Stimulated activated CD4-positive, alpha-beta T cell treated with anti-CD3 and anti-CD28 coated beads, Interleukin-1b, Interleukin-23, amount 100 ng/mL, for 48 hours (primary cell): ENCODE measurements around the gene SORCS2.

Experiments
- DNase-seq: peaks from one replicate; pipeline ENCODE4 v3.0.0-alpha.2; 2020

Gene SORCS2

DNA sequence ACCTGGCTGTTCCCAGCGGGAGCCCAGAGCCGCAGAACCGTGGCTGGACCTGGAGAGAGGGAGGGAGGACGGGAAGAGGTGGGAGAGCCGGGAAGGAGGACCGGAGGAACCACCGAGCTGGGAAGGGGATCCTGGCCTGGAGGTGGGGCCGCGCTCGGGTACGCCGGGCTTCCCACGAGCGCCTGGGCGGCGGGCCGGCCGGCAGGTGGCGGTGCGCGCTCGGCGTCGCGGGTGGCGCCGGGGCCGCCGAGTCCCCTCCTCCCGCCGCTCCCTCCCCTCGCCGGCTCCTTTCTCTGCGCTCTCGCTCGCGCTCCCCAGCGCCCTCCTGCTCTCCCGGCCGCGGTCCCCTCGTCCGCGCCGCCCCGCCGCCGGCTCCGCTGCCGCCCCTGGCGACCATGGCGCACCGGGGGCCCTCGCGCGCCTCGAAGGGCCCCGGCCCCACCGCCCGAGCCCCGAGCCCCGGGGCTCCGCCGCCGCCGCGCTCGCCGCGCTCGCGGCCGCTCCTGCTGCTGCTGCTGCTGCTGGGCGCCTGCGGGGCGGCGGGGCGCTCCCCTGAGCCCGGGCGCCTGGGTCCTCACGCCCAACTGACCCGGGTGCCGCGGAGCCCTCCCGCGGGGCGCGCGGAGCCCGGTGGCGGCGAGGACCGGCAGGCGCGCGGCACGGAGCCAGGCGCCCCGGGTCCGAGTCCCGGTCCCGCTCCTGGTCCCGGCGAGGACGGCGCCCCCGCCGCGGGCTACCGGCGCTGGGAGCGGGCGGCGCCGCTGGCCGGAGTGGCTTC is at the start of gene SORCS2:
Gene SORCS2 (plus strand): TSS at position 287 of the 778 bp plus-strand sequence.
- peak; percentile 41 for DNase-seq

GRCh38 chr4:7144374-7145290 is 47.7 kb upstream of the SORCS2 start:
- DNase-seq: no peak

GRCh38 chr4:7145291-7145934 is 46.9 kb upstream of the SORCS2 start:
- no peak for DNase-seq

DNA sequence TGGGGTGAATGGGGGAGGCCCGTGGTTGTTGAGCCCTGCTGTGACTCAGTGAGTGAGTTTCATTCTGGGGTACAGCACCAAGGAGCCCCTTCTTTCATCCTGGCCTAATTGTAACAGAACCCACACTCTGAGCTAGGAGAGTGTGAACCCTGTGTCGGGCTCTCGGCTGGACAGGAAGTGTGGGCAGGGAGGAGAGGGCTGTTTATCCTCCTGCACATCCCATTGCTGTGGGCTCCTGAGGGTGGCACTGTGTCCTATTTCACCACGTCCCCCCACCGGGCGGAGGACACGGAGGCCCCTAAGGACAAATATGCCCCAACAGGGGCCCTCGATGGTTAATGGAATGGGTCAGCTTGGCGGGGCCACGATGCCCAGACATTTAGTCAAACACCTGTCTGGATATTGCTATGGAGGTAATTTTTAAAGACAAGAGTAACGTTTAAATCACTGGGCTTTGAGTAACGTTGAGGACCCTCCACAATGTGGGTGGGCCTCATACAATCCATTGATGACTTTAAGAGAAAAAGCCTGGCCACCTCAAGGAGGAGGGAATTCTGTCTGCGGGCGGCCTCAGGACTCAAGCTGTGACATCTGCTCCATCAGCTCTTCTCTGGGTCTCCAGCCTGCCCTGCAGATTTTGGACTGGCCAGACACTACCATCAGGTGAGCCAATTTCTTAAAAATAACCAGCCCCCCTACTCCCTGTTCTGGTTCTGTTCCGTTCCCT is 46.1 kb upstream of the SORCS2 start:
- no peak for DNase-seq

- DNase-seq: no peak
Observed at GRCh38 chr4:7146786-7147115, 45.6 kb upstream of the SORCS2 start.

DNA sequence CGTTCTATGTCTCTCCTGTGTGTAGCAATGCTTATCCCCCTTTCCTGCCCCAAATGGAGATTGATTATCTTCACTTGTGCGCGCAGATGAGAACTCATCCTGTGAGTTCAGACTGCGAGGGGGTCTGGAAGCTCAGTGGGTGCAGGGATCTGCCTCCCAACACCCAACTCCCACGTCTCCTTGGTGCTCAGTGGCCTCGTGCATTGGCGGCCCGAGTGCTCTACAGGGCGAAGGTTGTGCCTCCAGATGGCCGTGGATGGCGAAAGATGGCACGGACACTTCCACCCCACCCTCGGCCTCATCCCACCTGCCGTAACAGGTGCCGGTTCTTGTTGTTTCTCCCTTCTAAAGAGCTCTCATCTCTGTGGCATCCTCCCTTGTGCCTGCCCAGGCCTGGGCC is 45.1 kb upstream of the SORCS2 start:
- no peak for DNase-seq

GRCh38 chr4:7147661-7148310 is 44.6 kb upstream of the SORCS2 start:
- DNase-seq: no peak

DNA sequence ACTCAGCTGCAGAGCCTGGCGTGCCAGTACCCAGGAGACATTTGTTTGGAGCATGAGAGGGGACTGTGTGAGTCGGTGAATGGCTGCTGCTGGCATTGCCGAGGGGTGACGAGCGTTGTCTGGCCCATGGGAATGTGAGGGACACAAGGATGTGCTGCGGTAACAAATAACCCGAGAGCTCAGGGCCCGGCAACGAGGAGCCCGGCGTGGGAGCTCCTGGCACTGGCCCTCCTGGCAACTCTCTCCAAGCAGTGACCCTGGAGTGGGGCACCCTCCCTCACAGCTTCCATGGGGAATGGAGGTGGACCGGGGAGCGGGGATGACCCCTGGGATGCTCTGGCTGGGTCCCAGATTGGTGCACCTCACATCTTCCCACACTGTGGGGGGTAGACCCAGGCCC is 44.0 kb upstream of the SORCS2 start:
- no peak for DNase-seq

- no peak for DNase-seq
Observed at GRCh38 chr4:7150036-7150635, 42.2 kb upstream of the SORCS2 start.

- no peak for DNase-seq
Observed at GRCh38 chr4:7151668-7152227, 40.6 kb upstream of the SORCS2 start.

DNA sequence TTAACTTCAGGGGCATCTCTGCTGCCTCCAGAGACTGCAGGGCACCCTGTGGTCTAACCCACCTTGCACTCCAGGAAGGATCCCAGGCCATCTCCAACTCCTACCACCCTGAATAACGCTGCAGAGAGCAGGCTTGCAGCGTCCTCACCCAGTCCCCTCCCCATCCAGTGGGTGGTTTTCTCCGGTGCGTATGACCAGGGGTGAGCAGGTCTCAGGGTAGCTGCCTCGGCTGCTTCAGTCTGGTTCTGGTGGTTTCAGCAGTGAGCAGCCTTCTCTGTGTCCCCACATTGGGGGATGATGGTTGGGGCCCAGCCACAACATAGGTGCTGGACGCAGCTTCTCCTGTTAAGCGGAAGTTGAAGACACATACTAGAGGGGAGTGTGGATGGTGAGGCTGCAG is 38.6 kb upstream of the SORCS2 start:
- no peak for DNase-seq

GRCh38 chr4:7154351-7154981 is 37.9 kb upstream of the SORCS2 start:
- no peak for DNase-seq

GRCh38 chr4:7155590-7156071 is 36.7 kb upstream of the SORCS2 start:
- DNase-seq: no peak

DNA sequence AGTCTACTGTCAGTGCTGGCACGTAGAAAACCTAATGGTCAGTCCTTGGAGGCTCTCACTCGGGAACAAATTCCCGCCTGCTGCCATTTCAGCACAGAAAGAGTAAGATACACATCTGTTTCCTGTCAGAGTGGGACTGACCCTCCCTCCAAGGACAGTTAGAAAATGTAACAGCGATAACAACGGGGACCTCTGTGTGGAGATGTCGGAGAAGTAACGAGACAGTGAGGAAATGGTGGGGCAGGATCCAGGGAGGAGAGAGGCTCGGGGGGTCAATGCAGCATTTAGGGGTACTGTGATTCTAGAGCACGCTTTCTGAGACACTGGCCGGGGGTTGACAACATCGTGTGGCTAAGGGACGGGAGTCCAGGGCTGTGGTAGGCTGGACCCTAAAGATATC is 36.0 kb upstream of the SORCS2 start:
- no peak for DNase-seq

DNA sequence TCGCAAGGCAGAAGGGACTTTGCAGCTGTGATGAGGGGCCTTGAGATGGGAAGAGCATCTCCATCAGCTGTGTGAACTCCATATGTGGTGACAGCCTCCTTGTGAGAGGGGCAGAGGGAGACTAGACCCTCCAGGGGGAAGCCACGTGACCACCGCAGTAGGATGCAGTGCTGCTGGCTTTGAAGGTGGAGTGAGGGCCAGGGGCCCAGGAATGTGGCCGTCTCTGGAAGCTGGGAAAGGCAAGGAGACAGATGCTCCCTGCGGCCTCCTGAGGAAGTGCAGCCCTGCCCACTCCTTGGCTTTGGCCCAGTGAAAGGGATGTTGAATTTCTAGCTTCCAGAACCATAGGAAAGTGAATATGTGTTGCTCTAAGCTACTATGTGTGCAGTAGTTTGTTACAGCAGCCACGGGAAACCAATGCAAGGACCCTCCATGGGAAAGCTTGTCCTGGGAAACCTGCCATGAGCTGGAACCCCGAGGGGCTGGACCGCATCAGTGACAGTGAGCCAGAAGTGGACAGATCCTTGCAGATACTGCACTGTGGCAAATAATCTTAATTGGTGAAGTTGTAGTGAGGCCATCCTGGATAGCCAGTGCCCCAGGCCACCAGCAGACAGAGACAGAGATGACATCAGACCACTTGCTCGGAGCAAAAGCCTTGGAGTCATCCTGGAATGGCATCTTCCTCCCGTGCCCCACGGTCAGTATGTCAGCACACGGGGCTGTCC is 35.4 kb upstream of the SORCS2 start:
- DNase-seq: no peak

GRCh38 chr4:7157666-7158065 is 34.7 kb upstream of the SORCS2 start:
- no peak for DNase-seq

DNA sequence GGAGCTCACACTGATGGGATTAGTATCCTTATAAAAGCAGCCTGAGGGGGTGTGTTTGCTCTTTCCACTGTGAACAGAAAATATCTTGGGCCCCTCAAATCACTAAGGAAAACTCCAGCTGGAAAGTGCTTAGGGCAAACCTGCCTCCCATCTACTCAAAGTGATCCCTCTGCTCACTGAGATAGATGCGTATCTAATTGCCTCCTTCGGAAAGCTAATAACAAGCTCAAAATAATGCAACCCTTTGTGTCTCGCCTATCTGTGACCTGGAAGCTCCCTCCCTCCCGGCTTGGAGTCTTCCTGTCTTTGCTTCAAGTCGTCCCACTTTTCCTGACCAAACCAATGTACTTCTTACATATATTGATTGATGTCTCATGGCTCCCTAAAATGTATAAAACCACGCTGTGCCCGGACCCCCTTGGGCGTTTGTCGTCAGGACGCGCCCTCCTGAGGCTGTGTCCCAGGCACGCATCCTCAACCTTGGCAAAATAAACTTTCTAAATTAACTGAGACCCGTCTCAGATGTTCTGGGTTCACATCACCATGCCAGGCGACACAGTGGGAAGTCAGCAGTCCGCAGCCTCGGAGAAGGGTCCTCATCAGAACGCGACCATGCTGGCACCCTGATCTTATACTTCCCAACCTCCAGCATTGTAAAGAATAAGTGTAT is 34.1 kb upstream of the SORCS2 start:
- DNase-seq: no peak

- DNase-seq: no peak
Observed at GRCh38 chr4:7158991-7159390, 33.3 kb upstream of the SORCS2 start.

- DNase-seq: no peak
Observed at GRCh38 chr4:7159923-7160322, 32.4 kb upstream of the SORCS2 start.

- no peak for DNase-seq
Observed at GRCh38 chr4:7160439-7160838, 31.9 kb upstream of the SORCS2 start.
